ENCODE measurements around the gene MYL6.

DNA sequence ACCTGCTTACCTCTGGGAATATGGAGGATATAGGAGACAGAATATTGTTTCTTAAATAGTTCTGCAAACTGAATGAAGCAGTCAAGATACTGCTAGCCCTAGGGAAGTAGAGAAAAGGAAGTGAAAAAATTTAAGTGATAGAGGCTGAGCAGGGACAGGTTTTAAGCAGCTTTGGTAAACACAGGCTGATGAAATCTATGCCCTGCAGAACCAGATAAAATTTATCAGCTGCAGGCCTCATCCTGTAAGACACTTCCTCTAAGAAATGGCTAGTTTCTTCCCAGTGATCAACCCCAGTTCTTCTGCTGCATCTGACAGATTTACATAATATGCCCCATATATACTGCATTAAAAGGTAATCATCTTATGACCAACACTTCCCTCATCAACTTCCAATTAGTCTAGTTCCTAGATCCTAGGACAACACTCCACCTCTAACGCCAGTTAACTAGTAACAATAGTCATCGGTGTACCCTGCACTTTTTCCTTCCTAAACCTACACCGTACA is 31.4 kb upstream of the MYL6 start:
- TF ChIP-seq, protein P1, sequence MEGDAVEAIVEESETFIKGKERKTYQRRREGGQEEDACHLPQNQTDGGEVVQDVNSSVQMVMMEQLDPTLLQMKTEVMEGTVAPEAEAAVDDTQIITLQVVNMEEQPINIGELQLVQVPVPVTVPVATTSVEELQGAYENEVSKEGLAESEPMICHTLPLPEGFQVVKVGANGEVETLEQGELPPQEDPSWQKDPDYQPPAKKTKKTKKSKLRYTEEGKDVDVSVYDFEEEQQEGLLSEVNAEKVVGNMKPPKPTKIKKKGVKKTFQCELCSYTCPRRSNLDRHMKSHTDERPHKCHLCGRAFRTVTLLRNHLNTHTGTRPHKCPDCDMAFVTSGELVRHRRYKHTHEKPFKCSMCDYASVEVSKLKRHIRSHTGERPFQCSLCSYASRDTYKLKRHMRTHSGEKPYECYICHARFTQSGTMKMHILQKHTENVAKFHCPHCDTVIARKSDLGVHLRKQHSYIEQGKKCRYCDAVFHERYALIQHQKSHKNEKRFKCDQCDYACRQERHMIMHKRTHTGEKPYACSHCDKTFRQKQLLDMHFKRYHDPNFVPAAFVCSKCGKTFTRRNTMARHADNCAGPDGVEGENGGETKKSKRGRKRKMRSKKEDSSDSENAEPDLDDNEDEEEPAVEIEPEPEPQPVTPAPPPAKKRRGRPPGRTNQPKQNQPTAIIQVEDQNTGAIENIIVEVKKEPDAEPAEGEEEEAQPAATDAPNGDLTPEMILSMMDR (IDR thresholded peaks at IDR 0.05): no peak
- no peak for TF ChIP-seq POLR2A (IDR thresholded peaks at IDR 0.05)
